Mesendoderm (in vitro differentiated cells): ENCODE data around the gene ZER1.
"Not testable (repeated sequence)": the region's sequence is repeated elsewhere in the genome, so short reads cannot be mapped to it uniquely, and the experiment has no call there.

Experiments
- DNase-seq: peaks from one replicate; pipeline ENCODE4 v3.0.0; 2013
- H2AK5ac ChIP-seq: 2 replicates; pipeline ENCODE4 v1.6.1; 2013; ENCODE audit warnings: low read length, inconsistent platforms
- H2BK120ac ChIP-seq: 2 replicates; pipeline ENCODE4 v1.6.1; 2013; ENCODE audit warnings: low read depth, mild to moderate bottlenecking, low read length, moderate library complexity, mixed read lengths
- H2BK15ac ChIP-seq: replicated peaks from 2 replicates; pipeline ENCODE4 v1.6.1; 2013; ENCODE audit warnings: low read depth, mild to moderate bottlenecking, moderate library complexity
- H2BK5ac ChIP-seq: 2 replicates; pipeline ENCODE4 v1.6.1; 2013; ENCODE audit warnings: low read length, inconsistent platforms
- H3K18ac ChIP-seq: 2 replicates; pipeline ENCODE4 v1.6.1; 2013; ENCODE audit warnings: mild to moderate bottlenecking, low read length, mixed read lengths
- H3K23ac ChIP-seq: one replicate; pipeline ENCODE4 v1.6.1; 2013; ENCODE audit warnings: low read length
- H3K27ac ChIP-seq: 2 replicates; pipeline ENCODE4 v1.5.1; 2013; ENCODE audit warnings: low read depth, mild to moderate bottlenecking, inconsistent platforms, low read length, moderate library complexity
- H3K27me3 ChIP-seq: 2 replicates; pipeline ENCODE4 v1.6.1; 2013; ENCODE audit warnings: low read length, control low read depth, mild to moderate bottlenecking, inconsistent platforms; ENCODE audit not compliant: insufficient read depth, poor library complexity
- H3K36me3 ChIP-seq: 2 replicates; pipeline ENCODE4 v1.6.1; 2013; ENCODE audit warnings: low read length, inconsistent platforms; ENCODE audit not compliant: control insufficient read depth, insufficient read depth
- H3K4ac ChIP-seq: one replicate; pipeline ENCODE4 v1.6.1; 2013; ENCODE audit warnings: low read depth, mild to moderate bottlenecking, low read length, moderate library complexity
- H3K4me1 ChIP-seq: 2 replicates; pipeline ENCODE4 v1.6.1; 2013; ENCODE audit warnings: low read depth, low read length, inconsistent platforms; ENCODE audit not compliant: control insufficient read depth
- H3K4me2 ChIP-seq: 2 replicates; pipeline ENCODE4 v1.6.1; 2013; ENCODE audit warnings: low read length
- H3K4me3 ChIP-seq: 2 replicates; pipeline ENCODE4 v1.5.1; 2013; ENCODE audit warnings: mild to moderate bottlenecking, low read length
- H3K56ac ChIP-seq: one replicate; pipeline ENCODE4 v1.6.1; 2013; ENCODE audit warnings: low read length
- H3K79me1 ChIP-seq: 2 replicates; pipeline ENCODE4 v1.6.1; 2013; ENCODE audit warnings: low read length, inconsistent platforms
- H3K79me2 ChIP-seq: 2 replicates; pipeline ENCODE4 v1.6.1; 2013; ENCODE audit warnings: mild to moderate bottlenecking, low read length; ENCODE audit not compliant: control insufficient read depth, insufficient read depth
- H3K9ac ChIP-seq: 2 replicates; pipeline ENCODE4 v1.6.1; 2013; ENCODE audit warnings: low read length, inconsistent platforms
- H4K5ac ChIP-seq: one replicate; pipeline ENCODE4 v1.6.1; 2013; ENCODE audit warnings: low read length
- H4K8ac ChIP-seq: one replicate; pipeline ENCODE4 v1.6.1; 2013; ENCODE audit warnings: low read depth, mild to moderate bottlenecking, control low read depth, low read length, moderate library complexity
- WGBS: extraction: QIAGEN DNeasy Blood & Tissue Kit; methylation state at CpG from one replicate; pipeline ENCODE4 v1.1.7; 2013; ENCODE audit warnings: low lambda C conversion rate, missing lambda C conversion rate; ENCODE audit not compliant: insufficient coverage; ENCODE audit errors: extremely low coverage; 5-methylcytosine and 5-hydroxymethylcytosine counted together

ZER1 gene

DNA sequence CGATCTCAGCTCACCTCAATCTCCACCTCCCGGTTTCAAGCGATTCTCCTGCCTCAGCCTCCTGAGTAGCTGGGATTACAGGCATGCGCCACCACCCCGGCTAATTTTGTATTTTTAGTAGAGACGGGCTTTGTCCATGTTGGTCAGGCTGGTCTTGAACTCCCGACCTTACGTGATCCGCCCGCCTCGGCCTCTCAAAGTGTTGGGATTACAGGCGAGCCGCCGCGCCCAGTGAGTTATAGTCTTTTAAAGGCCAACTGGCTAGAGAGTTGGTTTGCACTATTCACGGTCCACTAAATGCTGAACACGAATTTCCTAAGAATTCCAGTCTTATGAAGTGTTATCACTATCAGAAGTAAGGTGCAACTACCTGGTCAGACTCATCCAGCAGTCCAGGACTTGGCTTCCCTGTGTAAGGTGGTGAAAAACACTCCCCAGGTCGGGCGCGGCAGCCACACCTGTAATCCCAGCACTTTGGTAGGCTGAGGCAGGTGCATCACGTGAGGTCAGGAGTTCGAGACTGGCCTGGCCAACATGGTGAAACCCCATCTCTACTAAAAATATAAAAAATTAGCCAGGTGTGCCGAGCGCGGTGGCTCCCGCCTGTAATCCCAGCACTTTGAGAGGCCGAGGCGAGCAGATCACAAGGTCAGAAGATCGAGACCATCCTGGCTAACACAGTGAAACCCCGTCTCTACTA is 72.5 kb downstream of the ZER1 start:
- not testable (repeated sequence) for H4K5ac ChIP-seq, H3K4me3 ChIP-seq, H2BK5ac ChIP-seq, H3K27me3 ChIP-seq, H2BK15ac ChIP-seq, H3K27ac ChIP-seq, H2BK120ac ChIP-seq, DNase-seq, H3K79me1 ChIP-seq, H3K36me3 ChIP-seq, H3K56ac ChIP-seq, H3K23ac ChIP-seq, H3K18ac ChIP-seq, H3K4me2 ChIP-seq, H3K4me1 ChIP-seq, H3K79me2 ChIP-seq, H3K9ac ChIP-seq, H3K4ac ChIP-seq, H4K8ac ChIP-seq, H2AK5ac ChIP-seq
- WGBS: no CpG with 5 or more reads among the region's 30 CpGs

DNA sequence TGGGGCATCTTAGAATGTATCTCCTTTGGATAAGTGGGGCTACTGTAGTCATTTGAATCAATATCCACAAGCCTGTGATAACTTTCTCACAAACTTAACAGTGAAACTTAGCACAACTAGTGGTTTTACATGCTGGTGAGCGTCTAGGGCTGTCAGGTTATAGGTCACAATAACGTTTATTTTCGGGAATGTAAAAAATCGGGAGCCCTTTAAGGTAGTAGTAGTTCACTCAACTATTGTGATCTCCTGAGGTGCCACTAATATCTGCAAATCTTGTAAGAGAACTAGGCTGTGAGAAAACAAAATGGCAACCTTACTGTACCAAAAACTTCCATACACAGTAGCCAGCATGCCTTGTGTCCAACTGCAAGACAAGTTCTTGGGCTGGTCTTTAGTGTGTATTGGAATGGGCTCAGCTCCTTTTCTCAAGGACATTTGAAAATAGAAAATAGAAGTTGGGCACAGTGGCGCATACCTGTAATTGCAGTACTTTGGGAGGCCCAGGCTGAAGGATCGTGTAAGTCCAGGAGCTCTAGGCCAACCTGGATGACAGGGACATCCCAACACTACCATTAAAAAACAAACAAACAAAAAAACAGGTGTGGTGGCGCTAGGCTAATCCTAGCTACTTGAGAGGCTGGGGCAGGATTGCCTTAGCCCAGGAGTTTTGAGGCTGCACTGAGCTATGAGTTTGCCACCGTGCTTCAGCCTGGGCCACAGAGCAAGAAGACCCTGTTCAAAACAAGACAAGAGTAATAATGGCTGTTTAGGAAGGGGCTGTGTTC is 74.6 kb downstream of the ZER1 start:
- no peak overlapping the region for H3K23ac ChIP-seq
- H4K5ac ChIP-seq: no peak overlapping the region
- H3K36me3 ChIP-seq: peaks cover 8% of the 10 kb centered on the region

DNA sequence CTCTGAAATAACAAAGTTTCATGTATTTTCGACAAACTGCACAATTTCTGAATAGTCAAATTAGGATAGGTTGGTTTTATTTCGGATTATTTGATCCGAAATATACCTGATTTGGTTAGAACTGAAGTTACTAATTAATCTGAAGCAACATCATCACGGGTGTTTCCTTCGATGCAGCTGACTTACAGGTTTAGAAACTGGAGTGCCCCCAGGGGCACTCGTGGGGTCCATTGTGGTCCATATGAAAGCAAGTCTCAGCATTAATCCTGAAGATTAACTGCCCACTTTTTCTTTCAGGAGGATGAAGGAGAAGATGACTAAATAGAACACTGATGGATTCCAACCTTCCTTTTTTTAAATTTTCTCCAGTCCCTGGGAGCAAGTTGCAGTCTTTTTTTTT is 77.4 kb downstream of the ZER1 start:
- Histone ChIP-seq H3K79me1 (peaks cover 3% of the 10 kb centered on the region), H3K36me3 (peaks cover 9% of the 10 kb centered on the region), H3K4me3 (no peak overlapping the region), H3K27ac (no peak overlapping the region), H4K8ac (no peak overlapping the region), H3K23ac (no peak overlapping the region), H3K56ac (no peak overlapping the region), H4K5ac (no peak overlapping the region), H3K27me3 (no peaks in the 10 kb centered on the region), H3K4ac (no peak overlapping the region), H2BK15ac (no peak overlapping the region), H3K4me2 (no peak overlapping the region), H2BK5ac (no peak overlapping the region), H2AK5ac (no peak overlapping the region), H2BK120ac (no peak overlapping the region), H3K18ac (no peak overlapping the region), H3K4me1 (no peaks in the 10 kb centered on the region), H3K79me2 (peaks cover 21% of the 10 kb centered on the region), H3K9ac (no peak overlapping the region)
- no CpG with 5 or more reads among the region's 6 CpGs for WGBS
- DNase-seq: no peak

More for the DNA sequence above, 74.6 kb downstream of the ZER1 start:
- Histone ChIP-seq H4K8ac (no peak overlapping the region), H2BK15ac (no peak overlapping the region), H3K4me1 (no peaks in the 10 kb centered on the region), H3K4me3 (no peak overlapping the region), H2BK120ac (no peak overlapping the region), H3K4me2 (no peak overlapping the region), H3K9ac (no peak overlapping the region), H3K56ac (no peak overlapping the region), H3K18ac (no peak overlapping the region), H2AK5ac (no peak overlapping the region), H3K4ac (no peak overlapping the region), H3K27me3 (no peaks in the 10 kb centered on the region), H3K27ac (no peak overlapping the region), H3K79me2 (peaks cover 2% of the 10 kb centered on the region), H2BK5ac (no peak overlapping the region), H3K79me1 (peaks cover 2% of the 10 kb centered on the region)
- no CpG with 5 or more reads among the region's 8 CpGs for WGBS
- peak; percentile 29 for DNase-seq

GRCh38 chr9:128693738-128694137 is 78.0 kb downstream of the ZER1 start:
- not testable (repeated sequence) for H3K23ac ChIP-seq, H3K36me3 ChIP-seq, H3K27ac ChIP-seq

GRCh38 chr9:128690684-128691034 is 81.1 kb downstream of the ZER1 start:
- Histone ChIP-seq H2BK120ac (no peak overlapping the region), H3K4ac (no peak overlapping the region), H3K79me1 (peaks cover 7% of the 10 kb centered on the region), H4K5ac (no peak overlapping the region), H2BK5ac (no peak overlapping the region), H3K27me3 (no peaks in the 10 kb centered on the region), H3K9ac (peak overlapping the region; percentile 72), H3K36me3 (peaks cover 5% of the 10 kb centered on the region), H3K56ac (peak overlapping the region; percentile 87), H3K4me3 (peak overlapping the region; percentile 67), H3K27ac (no peak overlapping the region), H3K4me1 (peaks cover 2% of the 10 kb centered on the region), H2BK15ac (no peak overlapping the region), H3K4me2 (peak overlapping the region; percentile 60), H3K79me2 (peaks cover 45% of the 10 kb centered on the region), H4K8ac (no peak overlapping the region), H3K23ac (no peak overlapping the region), H3K18ac (no peak overlapping the region), H2AK5ac (no peak overlapping the region)
- no CpG with 5 or more reads among the region's 5 CpGs for WGBS
- no peak for DNase-seq

More at GRCh38 chr9:128693738-128694137, 78.0 kb downstream of the ZER1 start:
- H3K79me2 ChIP-seq: peaks cover 21% of the 10 kb centered on the region
- not testable (repeated sequence) for H2AK5ac ChIP-seq, H3K4me3 ChIP-seq, H2BK120ac ChIP-seq, H2BK5ac ChIP-seq, H2BK15ac ChIP-seq, H3K56ac ChIP-seq, H3K4me2 ChIP-seq, H3K79me1 ChIP-seq, H3K4ac ChIP-seq, H4K8ac ChIP-seq, DNase-seq, H4K5ac ChIP-seq, H3K27me3 ChIP-seq, H3K9ac ChIP-seq, H3K4me1 ChIP-seq, H3K18ac ChIP-seq
- 100% methylated on average over 2 of the region's 3 CpGs for WGBS
